ENCODE measurements around the gene MYOC. TPM values are rescaled to one million over a fixed set of nuclear protein-coding genes. Genes with fewer than 3 reads are reported as not detected.

MYOC gene
- total and polyA plus RNA-seq, 2 donors (not counting 3 experiments of a cell fraction or from before 2014, with no cell fraction given), result not detected

GRCh38 chr1:171636141-171636540, 16.3 kb downstream of the MYOC start:
- H3K9me3 ChIP-seq (replicated peaks; ENCODE audit: control insufficient read depth, insufficient read depth, low read length), result no peaks in the 10 kb centered on the region
- TF ChIP-seq MAX (IDR thresholded peaks at IDR 0.05; ENCODE audit: insufficient read depth, insufficient read length) (no peak), POLR2A (IDR thresholded peaks at IDR 0.05; ENCODE audit: low read depth, low read length) (no peak), POLR2AphosphoS5 (IDR thresholded peaks at IDR 0.05; ENCODE audit: insufficient read depth, low read depth, low read length) (no peak), FOS (IDR thresholded peaks at IDR 0.05; ENCODE audit: borderline replicate concordance, insufficient read depth, low read length) (no peak), EZH2 (IDR thresholded peaks at IDR 0.05; ENCODE audit: borderline replicate concordance, low read depth, low read length, severe bottlenecking) (no peak), CTCF (IDR thresholded peaks at IDR 0.05; ENCODE audit: extremely low read depth in 1 of 2, insufficient read depth in 1 of 2, low read depth in 1 of 2, low read length in 2 of 2) (no peak), JUN (IDR thresholded peaks at IDR 0.05; ENCODE audit: borderline replicate concordance, insufficient read depth, insufficient read length, low read depth) (no peak), GATA2 (IDR thresholded peaks at IDR 0.05; ENCODE audit: insufficient read depth, insufficient read length, low read depth, low read length) (no peak), MYC (IDR thresholded peaks at IDR 0.05; ENCODE audit: low read depth, low read length) (no peak)
- H4K20me1 ChIP-seq (replicated peaks; ENCODE audit: control insufficient read depth, extremely low read depth, insufficient read depth, low read length), result no peaks in the 10 kb centered on the region
- dilution Hi-C loops (cut with MboI; ENCODE audit: extremely low pct_ligation_motif_present, low sequenced_read_pairs), result loop anchor here (25.0 kb wide), 1 partner anchor 351 kb away; no protein-coding TSS in a partner anchor
- CTCF ChIA-PET, result interaction anchor here (1.2 to 5.1 kb wide), 3 partner anchors 9 to 347 kb away, joined by 5 to 39 read pairs (median 6); no protein-coding TSS in a partner anchor
- H3K79me2 ChIP-seq (ENCODE audit: control insufficient read depth, insufficient read depth, low read length), result no peaks in the 10 kb centered on the region
- no peaks in the 10 kb centered on the region for H3K27me3 ChIP-seq (ENCODE audit: control insufficient read depth in 2 of 2, insufficient read depth in 2 of 2, low read length in 2 of 2)
- H3K4me3 ChIP-seq (replicated peaks in 1 of 3; ENCODE audit: insufficient read depth in 1 of 3, low read depth in 1 of 3, low read length in 3 of 3), result no peak overlapping the region
- POLR2A ChIA-PET, result no interaction called here
- no peak overlapping the region for H2AFZ ChIP-seq (ENCODE audit: low read depth, low read length)
- H3K36me3 ChIP-seq (ENCODE audit: control insufficient read depth in 2 of 2, extremely low read depth in 1 of 2, insufficient read depth in 2 of 2, low read length in 2 of 2), result no peaks in the 10 kb centered on the region
- no peak for FAIRE-seq
- no peak for DNase-seq (ENCODE audit: low read depth, low spot score)
- intact Hi-C loops (cut with micrococcal nuclease), result no loop called here
- H3K9me1 ChIP-seq (replicated peaks; ENCODE audit: control insufficient read depth, extremely low read depth, insufficient read depth, low read length), result no peaks in the 10 kb centered on the region
- BruUV-seq (replicated peaks), result no TSS peak
- no peaks in the 10 kb centered on the region for H3K4me1 ChIP-seq (ENCODE audit: control insufficient read depth, extremely low read depth, insufficient read depth, low read length)
- no peak overlapping the region for H3K9ac ChIP-seq (replicated peaks; ENCODE audit: extremely low read depth, insufficient read depth, low read length)
- H3K27ac ChIP-seq (ENCODE audit: insufficient read depth, low read depth, low read length), result no peak overlapping the region
- H3K4me2 ChIP-seq (ENCODE audit: insufficient read depth, low read length), result no peak overlapping the region
